HG03521 (cell line): Measurements from ENCODE around the gene DSG2.

ENCODE experiments used
- ATAC-seq: cut with Tn5 transposase; IDR thresholded peaks from one replicate; pipeline ENCODE4 v1.9.1; 2021; ENCODE audit warnings: mild to moderate bottlenecking, moderate library complexity; ENCODE audit not compliant: unreplicated experiment

DSG2 gene

GRCh38 chr18:31583185-31583854, 85.3 kb downstream of the DSG2 start:
- ATAC-seq: no peak

- ATAC-seq: no peak
These were observed 88.0 kb downstream of the DSG2 start for GRCh38 chr18:31585991-31586390.

- ATAC-seq: no peak
These were observed 88.6 kb downstream of the DSG2 start for GRCh38 chr18:31586616-31587015.

- ATAC-seq: no peak
These were observed 89.6 kb downstream of the DSG2 start for GRCh38 chr18:31587529-31587928.

- no peak for ATAC-seq
These were observed 92.6 kb downstream of the DSG2 start for GRCh38 chr18:31590570-31590969.

GRCh38 chr18:31591113-31591512, 93.1 kb downstream of the DSG2 start:
- ATAC-seq: no peak

- ATAC-seq: no peak
These were observed 93.7 kb downstream of the DSG2 start, which contains the start of gene TTR for GRCh38 chr18:31591628-31592027. Gene TTR (plus strand): TSS chr18:31591877. CDS start chr18:31591903, 26 bp downstream.

GRCh38 chr18:31592506-31593157, 94.7 kb downstream of the DSG2 start:
- no peak for ATAC-seq

- ATAC-seq: no peak
These were observed 97.3 kb downstream of the DSG2 start for GRCh38 chr18:31595121-31595771.

- ATAC-seq: no peak
These were observed 98.3 kb downstream of the DSG2 start for GRCh38 chr18:31596081-31596872.

GRCh38 chr18:31598021-31598805, 100.2 kb downstream of the DSG2 start:
- no peak for ATAC-seq
